ENCODE measurements around the gene DSG3.

The DSG3 gene

DNA sequence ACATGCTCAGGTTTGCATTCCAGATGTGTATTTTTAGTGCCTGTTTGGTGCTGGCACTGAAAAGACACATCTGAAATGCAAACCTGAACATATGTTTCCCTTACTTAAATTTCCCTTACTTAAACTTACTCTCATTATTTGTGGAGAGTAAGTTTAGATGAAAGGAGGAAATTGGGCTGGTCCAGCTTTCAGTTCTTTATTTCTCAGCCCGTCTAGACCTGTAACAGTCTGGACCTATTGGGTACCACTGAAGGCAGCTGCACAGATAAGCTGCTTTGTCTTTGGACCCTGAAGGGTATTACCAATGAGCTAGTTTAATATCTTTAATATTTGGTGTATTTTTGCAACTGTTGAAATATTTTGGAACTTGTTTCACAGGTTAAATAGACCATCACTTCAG lies 17.0 kb upstream of the DSG3 start:
- no peak for DNase-seq
- intact Hi-C loops (cut with DNase I), result no loop called here

DNA sequence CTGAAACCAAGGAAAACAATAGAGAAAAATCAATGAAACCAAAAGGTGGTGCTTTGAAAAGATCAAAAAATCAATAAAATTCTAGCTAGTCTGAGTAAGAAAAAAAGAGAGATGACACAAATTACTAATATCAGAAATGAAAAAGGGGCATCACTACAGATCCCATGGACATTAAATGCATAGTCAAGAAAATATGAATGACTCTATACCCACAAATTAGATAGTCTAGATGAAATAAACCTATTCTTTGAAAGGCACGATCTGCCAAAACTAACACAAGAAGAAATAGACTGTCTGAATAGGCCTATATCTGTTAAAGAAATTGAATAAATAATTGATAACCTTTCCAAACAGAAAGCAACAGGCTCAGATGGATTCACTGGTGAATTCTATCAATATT lies 15.2 kb upstream of the DSG3 start:
- intact Hi-C loops (cut with DNase I), result no loop called here
- no peak for DNase-seq

DNA sequence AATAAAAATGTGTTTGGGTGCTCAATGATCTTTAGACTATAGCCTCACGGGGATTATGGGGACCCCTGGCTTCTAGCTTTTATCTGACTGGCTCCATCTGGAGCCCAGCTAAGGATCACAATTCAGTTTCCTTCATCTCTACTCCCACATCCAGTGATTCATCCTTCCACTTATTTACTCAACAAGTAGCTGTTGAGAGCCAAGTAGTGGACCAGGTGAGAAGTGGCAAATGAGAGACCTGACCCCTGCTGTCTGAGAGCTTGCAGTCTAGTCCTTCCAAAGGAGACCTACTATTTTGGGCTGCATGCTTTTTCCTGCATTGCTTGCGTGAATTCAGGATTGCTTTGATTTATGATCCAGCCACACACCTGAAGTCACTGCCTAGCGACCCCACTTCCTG lies 10.7 kb upstream of the DSG3 start:
- no peak for DNase-seq
- intact Hi-C loops (cut with DNase I), result no loop called here

DNA sequence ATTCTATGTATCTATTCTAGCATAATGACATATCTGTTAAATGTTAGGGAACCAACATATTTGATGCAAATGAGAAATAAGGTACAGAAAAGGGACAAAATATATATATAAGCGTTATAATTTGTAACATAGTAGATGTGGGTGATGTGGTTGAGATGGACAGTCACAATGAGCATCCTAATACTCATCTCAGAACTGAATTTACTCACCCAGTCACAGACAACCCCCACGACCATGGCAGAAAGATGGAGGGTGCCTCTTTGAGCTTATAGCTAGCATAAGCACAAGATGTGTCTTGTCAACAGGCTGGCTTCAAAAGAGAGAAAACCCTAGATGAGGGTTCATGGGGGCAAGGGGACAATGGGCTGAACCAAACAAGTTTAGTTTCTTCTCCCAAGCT lies 9.1 kb upstream of the DSG3 start:
- intact Hi-C loops (cut with DNase I), result no loop called here

DNA sequence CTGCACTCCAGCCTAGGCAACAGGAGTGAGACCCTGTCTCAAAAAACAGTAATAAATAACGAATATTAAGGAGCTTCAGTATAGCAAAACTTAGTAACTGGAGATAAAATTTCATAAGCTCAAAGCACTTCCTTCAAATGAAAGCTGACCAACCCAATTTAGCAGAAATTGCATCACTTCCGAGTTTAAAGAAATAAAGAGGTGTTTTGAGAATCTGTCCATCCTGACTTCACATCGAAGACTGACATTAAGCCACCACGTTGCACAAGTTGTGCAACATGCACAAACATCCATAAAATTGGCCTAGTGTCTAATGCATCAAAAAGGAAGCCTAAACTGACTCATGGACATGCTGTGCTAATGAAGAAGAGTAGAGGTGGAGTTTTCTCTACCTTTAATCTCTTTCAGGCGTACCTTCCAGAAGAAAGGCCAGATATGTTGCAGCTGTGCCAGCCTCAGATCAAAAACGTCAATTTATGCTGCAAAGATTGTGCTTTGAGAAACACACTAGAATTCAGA lies 7.7 kb upstream of the DSG3 start:
- intact Hi-C loops (cut with DNase I), result no loop called here
- DNase-seq, result no peak

More for the DNA sequence above, 9.1 kb upstream of the DSG3 start:
- no peak for DNase-seq

DNA sequence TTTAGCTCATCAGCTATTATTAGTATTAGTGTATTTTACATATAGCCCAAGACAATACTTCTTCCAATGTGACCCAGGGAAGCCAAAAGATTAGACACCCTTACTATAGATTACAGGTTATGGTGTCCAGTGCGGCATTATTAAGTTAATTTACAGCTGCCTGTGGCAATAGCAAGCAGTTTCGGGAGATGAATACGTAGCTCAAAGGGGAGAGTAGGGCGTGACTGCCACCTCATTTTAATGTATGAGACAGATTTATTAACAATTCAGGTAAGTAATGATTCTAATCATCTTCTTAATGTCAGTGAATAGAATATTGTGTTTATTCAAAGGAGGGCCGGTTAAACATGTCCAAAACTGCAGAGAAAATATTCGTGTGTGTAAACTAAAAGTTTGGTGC lies 6.8 kb upstream of the DSG3 start:
- intact Hi-C loops (cut with DNase I), result no loop called here
- DNase-seq, result no peak

DNA sequence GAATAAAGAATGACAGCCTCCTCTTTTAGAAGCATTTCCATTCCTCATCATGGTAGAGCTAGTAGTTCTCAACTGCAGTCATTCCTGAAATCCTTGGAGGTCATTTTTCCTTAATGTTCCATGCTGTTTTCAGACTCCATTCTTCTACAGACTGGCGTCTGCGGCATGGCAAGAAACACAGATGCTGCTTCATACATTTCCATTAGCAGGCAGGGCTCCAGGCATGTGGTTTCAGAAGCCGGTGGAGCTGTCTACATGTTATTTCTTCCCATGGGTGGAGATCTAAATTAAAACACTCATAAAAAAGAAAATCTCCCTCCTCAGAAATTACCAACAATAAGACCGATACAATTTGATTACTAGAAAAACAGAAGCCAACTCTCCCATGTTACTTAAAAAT lies 6.0 kb upstream of the DSG3 start:
- intact Hi-C loops (cut with DNase I), result no loop called here
- no peak for DNase-seq

DNA sequence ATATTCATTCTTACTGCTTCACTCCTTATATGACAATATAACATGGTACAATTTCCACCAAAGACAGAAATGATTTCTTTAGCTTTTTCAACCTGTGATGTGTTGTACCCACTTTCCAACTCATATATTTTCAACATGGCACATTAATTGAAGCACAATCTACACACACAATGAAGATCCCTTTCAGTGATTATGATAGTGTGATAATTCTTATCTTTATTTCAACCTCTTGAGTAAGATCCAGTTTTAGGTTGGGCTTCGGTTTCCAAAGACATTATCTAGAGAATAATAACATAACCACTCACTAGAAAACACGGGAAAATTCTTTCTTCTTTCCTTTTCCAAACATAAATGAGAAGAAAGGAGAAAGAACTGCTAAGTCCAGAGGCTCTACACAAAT lies 3.4 kb upstream of the DSG3 start:
- no peak for DNase-seq
- intact Hi-C loops (cut with DNase I), result no loop called here

DNA sequence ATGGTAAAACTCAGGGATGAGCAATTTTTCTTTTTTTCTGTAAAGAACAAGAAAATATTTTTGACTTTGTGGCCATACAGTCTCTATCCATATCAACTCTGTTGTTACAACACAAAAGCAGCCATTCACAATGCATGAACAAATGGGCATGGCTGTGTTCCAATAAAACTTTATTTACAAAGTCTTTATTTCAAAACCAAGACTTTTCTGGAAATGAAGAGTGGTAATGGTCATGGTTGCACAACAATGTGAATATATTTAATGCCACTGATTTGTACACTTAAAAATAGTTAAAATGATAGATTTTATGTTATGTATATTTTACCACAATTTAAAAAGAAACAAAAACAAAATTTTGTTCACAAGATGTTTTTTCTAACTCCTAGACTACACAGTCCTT lies 1.6 kb upstream of the DSG3 start:
- intact Hi-C loops (cut with DNase I), result no loop called here
- no peak for DNase-seq

DNA sequence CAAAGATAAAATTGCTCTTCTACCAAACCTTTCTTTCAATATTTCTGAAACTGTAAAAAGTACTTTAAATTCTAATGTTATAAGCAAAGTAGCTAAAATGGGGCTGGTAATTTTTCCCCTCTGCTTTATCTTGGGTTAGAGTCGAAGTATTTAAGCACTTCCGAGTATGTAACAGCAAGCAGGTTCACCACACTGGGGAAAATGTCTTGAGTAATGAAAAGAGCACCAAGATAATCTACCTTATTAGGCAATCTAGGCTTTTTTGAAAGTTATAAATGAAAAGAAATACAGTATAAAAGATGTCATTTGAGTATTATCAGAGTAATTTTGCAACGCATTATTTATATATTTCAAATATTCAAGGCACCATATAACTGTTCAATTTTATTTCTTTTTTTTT lies 687 bp upstream of the DSG3 start:
- intact Hi-C loops (cut with DNase I), result no loop called here
- no peak for DNase-seq

DNA sequence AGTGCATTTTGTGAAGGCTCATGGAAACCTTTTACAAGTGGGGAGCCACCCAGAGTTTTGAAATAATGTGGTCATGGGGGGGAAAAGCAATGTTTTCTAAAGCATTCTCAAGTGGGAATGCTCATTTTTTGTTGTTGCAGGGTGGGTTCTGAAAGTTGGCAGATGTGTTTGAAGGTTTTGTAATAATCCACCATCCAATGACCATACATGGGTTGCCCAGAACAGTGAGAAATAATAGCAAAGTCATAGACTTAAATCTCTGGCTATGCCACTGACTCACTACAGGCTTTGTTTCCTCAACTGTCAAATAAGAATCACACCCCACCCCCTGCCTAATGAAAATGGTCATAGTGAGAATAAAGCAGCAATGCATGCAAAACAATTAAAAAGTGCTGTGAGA lies 2.9 kb downstream of the DSG3 start:
- intact Hi-C loops (cut with DNase I), result no loop called here
- DNase-seq, result no peak

DNA sequence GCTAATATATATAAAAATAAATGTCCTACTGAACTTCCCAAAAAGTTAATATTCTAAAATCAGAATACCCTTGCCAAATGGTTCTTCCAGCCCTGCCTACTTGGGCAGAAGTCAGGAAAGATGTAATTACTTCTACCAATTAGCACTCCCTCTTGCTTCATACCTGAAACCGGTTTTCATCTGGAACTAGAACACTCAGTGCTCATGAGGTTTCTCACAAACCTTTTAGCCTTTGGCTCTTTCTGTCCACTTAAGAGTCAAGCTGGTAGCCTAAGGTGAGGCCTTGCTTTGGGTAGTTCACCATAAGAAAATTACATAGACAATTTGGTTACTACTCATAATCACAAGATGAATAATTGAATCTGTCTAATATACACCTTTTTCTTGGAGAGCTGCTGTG lies 4.1 kb downstream of the DSG3 start:
- intact Hi-C loops (cut with DNase I), result no loop called here
- DNase-seq, result no peak

DNA sequence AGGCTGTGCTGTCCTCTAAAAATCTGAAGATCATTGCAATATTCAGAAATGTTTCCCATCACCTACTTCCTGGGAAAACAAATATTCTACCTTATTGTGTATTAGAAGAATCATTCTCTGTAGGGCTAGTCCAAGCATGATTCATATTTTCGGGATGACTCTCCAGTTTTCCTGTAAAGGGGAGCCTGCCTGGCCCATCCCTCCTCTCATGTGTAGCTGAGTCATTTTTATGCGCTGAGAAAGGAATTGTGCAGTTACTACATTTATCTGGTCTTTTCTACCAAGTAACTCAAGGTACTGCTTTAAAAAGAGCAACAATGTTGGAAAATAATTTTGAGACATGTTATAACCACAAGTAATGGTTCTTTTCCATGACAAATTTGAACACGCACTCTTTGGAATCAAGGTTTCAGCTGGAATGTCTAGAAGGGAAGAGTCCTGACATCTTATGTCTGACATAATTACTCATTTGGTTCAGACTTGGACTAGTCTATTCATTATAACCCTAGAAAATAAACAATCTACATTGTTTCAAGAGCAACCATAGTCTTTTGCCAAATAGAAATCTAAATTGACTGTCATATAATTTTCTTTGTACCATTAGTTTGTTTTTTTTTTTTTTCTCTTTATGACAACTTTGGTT lies 6.6 kb downstream of the DSG3 start:
- no peak for DNase-seq

DNA sequence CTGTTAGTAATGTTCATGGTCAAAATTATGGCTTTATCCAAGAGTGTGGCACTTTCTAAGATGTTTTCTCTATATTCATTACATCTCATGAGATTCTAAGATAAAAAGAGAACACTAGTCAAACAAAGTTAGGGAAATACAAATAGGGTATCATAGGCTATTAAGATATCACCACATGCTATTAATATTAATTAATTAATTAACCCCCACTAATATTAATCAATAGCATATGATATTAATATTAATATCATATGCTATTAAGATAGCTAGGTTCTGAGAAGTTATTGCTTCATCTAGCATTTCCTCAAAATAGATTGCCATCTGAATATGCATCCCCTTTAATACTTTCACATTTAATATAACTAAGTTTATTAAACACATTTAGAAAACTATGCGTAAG lies 22.1 kb downstream of the DSG3 start:
- no peak for DNase-seq

More for the DNA sequence above, 6.6 kb downstream of the DSG3 start:
- intact Hi-C loops (cut with DNase I), result no loop called here

DNA sequence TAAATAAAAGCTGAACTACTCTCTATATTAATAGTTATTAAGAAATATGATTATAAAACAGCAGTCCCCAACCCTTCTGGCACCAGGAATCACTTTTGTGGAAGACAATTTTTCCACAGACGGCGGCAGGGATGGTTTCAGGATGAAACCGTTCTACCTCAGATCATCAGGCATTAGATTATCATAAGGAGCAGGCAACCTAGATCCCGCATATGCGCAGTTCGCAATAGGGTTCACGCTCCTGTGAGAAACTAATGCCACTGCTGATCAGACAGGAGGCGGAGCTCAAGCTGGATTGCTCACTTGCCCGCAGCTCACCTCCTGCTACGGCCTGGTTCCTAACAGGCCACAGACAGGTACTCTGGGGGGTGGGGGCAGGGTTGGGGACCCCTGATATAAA lies 31.1 kb downstream of the DSG3 start:
- no peak for DNase-seq

More for the DNA sequence above, 22.1 kb downstream of the DSG3 start:
- intact Hi-C loops (cut with DNase I), result no loop called here

DNA sequence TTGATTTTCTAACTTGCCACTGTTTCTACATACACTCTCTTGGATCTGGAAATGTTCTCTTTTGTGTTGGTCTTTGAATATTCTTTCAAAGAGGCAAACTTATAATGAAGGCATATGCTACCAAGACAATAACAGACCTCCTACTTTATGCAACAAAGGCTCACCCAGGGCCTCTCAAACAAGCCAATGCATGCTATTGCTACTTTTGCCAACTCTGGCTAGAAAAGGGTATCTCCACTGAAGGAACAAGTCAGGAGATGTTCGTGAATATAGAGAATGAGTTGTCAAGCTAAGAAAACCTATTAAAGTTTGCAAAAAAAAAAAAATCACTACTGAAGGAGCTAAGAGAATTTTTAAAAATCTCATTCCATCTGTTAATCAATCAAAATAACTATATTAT lies 34.5 kb downstream of the DSG3 start:
- DNase-seq, result no peak
- intact Hi-C loops (cut with DNase I), result no loop called here

More for the DNA sequence above, 31.1 kb downstream of the DSG3 start:
- intact Hi-C loops (cut with DNase I), result no loop called here

DNA sequence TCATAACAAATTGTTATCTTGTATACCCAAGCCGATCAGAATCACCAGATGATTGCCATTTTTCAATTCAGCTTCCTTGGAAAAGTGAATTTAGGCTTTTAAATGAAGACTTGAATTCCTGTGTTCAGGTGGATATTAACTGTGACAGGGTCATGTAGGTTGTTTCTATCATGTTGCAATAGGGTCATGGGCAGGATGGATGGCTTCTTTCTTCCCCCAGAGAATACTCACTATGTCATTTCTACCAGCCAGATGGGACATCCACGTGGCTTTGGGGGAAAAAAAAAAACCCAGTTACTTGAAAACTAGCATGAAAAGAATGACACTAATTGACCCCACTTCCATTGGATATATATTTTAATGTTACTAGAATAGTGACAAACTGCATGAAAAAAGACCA lies 35.9 kb downstream of the DSG3 start:
- DNase-seq, result no peak
- intact Hi-C loops (cut with DNase I), result no loop called here

DNA sequence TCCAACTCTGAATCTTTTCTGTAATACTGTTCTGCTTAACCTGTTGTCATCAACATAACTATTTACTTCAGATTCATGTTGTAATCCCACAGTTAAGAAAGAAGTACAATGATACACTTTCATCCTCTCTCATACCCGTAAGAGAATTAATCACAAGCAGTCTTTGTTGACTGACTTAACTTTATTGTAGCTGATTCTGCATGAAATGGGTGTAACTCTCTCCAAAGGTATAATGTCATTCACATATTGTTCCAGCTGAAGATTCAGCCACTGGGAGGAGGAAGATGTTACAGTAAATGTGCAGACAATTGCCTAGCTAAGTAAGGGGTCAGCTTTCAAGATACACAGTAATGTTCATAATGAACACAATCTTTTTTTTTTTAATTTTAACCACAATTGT lies 36.9 kb downstream of the DSG3 start:
- DNase-seq, result no peak
- intact Hi-C loops (cut with DNase I), result no loop called here

DNA sequence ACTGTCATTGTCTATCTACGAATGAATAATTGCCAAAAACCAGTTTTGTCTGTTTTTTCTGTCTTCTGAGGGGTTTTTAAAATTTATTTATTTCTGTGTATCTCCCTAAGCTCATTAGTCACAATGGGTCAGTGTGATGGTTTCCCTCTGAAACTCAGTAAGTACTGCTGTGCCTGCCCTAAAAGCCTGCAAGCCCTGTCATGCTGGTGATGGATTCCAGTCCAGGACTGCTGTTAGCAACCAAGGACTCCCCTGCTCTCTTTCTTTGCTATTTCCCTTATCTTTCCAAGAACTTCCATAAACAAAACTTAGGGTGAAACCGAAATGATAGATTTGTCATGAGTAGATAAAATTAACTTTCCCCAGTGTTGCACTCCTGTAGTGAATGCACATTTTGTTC lies 38.6 kb downstream of the DSG3 start:
- DNase-seq, result no peak
- intact Hi-C loops (cut with DNase I), result no loop called here

DNA sequence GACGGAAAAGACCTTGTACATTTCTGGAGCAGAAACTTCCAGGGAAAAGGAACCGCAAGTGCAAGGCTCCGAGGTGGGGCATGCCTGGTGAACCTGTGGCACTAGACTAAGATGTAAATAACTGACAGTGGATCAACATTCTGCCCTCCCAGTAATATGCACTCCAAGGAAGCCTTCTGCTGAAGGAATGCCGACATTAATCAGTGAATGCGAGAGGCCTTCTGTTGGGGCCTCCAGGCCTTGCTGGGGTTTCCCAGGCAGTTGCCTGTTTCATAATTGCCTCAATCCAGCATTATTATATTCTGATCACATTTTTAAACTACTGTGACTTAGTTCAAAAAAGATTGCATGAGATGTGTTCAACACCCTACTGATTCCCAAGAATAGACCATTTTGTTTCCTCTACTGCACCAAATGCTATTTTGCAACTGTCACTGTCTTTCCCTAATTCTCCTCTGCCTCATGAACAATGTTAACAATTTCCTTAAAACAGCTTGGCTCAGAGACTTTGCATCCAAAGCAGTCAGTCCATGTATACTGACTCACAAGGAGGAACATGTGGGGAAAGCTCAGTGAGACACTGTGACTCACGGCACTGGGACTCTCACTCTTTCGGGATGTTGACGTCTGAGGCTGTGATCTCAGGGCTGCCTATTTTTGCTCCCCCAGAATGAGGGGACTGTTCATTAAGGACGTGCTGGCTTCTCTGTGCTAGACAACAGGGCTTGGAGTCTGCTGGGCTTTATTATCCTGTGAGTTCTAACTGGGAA lies 39.9 kb downstream of the DSG3 start:
- intact Hi-C loops (cut with DNase I), result no loop called here
- no peak for DNase-seq

DNA sequence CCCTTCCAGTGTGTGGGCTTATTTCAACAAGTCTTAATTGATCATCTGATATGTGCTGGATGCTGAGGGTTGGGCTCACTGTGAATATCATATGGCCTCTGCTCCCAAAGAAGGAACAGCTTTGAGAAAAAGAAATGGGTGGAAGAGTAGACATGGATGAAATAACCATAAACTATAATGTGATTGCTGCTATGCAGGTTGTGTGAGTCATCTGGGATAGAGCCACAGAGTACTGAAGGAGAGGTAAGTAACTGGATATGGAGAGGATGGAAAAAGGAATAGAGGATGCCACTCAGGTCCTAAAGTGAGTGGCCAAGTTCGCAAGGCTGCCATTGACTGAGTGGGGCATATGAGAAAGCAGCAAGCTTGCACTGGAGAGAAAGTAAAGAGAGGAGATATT lies 41.8 kb downstream of the DSG3 start:
- DNase-seq, result no peak
- intact Hi-C loops (cut with DNase I), result no loop called here

DNA sequence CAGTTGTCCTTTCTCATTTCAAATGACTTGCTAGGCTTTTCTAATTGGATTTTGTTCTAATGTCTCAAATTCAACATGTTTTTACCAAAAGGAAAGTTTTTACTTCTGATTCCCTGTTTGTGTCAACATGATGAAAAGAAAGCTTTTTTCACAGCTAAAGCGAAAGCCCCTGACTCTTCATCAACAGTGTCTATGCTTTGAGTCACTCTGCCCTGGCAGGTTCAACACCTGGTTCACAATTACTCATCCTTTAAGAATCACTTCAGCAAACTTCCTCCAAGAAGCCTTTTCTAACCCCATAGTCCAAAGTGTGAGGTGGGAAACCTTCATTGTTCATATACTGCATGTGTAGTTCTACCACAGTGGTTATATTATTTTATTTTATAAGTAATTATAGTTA lies 42.8 kb downstream of the DSG3 start:
- no peak for DNase-seq
- intact Hi-C loops (cut with DNase I), result no loop called here
